HUES48 (cell line): ENCODE results near the gene CDH13.
A peak's percentile ranks its signal among the peaks of the same experiment; 100 is the strongest.

Source experiments
- H3K27ac ChIP-seq: one replicate; pipeline ENCODE4 v1.7.0; 2013; ENCODE audit warnings: low read depth, low read length, inconsistent platforms
- H3K27me3 ChIP-seq: 2 replicates; pipeline ENCODE4 v1.6.1; 2013; ENCODE audit warnings: mild to moderate bottlenecking, low read length; ENCODE audit not compliant: control insufficient read depth, insufficient read depth
- H3K36me3 ChIP-seq: 2 replicates; pipeline ENCODE4 v1.6.1; 2013; ENCODE audit warnings: low read length; ENCODE audit not compliant: control insufficient read depth, insufficient read depth
- H3K4me1 ChIP-seq: 2 replicates; pipeline ENCODE4 v1.6.1; 2013; ENCODE audit warnings: mild to moderate bottlenecking, low read length; ENCODE audit not compliant: control insufficient read depth, insufficient read depth
- H3K4me3 ChIP-seq: 2 replicates; pipeline ENCODE4 v1.5.1; 2013; ENCODE audit warnings: mild to moderate bottlenecking, low read depth, low read length
- H3K9ac ChIP-seq: 2 replicates; pipeline ENCODE4 v1.6.1; 2013; ENCODE audit warnings: mild to moderate bottlenecking, low read depth, low read length, moderate library complexity
- H3K9me3 ChIP-seq: 2 replicates; pipeline ENCODE4 v1.6.1; 2013; ENCODE audit warnings: low read length; ENCODE audit not compliant: control insufficient read depth, insufficient read depth

Gene CDH13

GRCh38 chr16:83588070-83588469 lies 961.3 kb downstream of the CDH13 start:
- no peaks in the 10 kb centered on the region for H3K9me3 ChIP-seq
- H3K27ac ChIP-seq, result no peak overlapping the region
- no peak overlapping the region for H3K4me3 ChIP-seq
- peaks cover 6% of the 10 kb centered on the region; the same call in 1 of the 2 replicates for H3K4me1 ChIP-seq
- H3K27me3 ChIP-seq, result peaks cover 4% of the 10 kb centered on the region
- no peaks in the 10 kb centered on the region for H3K36me3 ChIP-seq
- H3K9ac ChIP-seq, result no peak overlapping the region

GRCh38 chr16:83589576-83589975 lies 962.8 kb downstream of the CDH13 start:
- no peak overlapping the region for H3K27ac ChIP-seq
- 0 out of 2 replicates have a peak, but pooled peaks cover 6% of the 10 kb centered on the region for H3K4me1 ChIP-seq
- peaks cover under 1% of the 10 kb centered on the region for H3K27me3 ChIP-seq
- H3K9me3 ChIP-seq, result no peaks in the 10 kb centered on the region
- H3K36me3 ChIP-seq, result no peaks in the 10 kb centered on the region
- H3K9ac ChIP-seq, result no peak overlapping the region
- H3K4me3 ChIP-seq, result no peak overlapping the region

- no peaks in the 10 kb centered on the region for H3K9me3 ChIP-seq
- H3K36me3 ChIP-seq, result no peaks in the 10 kb centered on the region
- H3K27me3 ChIP-seq, result no peaks in the 10 kb centered on the region; the same call in 1 of the 2 replicates
- H3K4me1 ChIP-seq, result no peaks in the 10 kb centered on the region
- no peak overlapping the region for H3K9ac ChIP-seq
- no peak overlapping the region for H3K27ac ChIP-seq
- no peak overlapping the region for H3K4me3 ChIP-seq
These were observed 966.0 kb downstream of the CDH13 start for GRCh38 chr16:83592778-83593177.

- H3K4me3 ChIP-seq, result no peak overlapping the region
- H3K36me3 ChIP-seq, result no peaks in the 10 kb centered on the region
- H3K27me3 ChIP-seq, result peaks cover 5% of the 10 kb centered on the region; the same call in 1 of the 2 replicates
- H3K4me1 ChIP-seq, result peaks cover 25% of the 10 kb centered on the region
- H3K27ac ChIP-seq, result no peak overlapping the region
- no peak overlapping the region for H3K9ac ChIP-seq
- H3K9me3 ChIP-seq, result no peaks in the 10 kb centered on the region
These were observed 973.2 kb downstream of the CDH13 start for GRCh38 chr16:83599789-83600462.

- Histone ChIP-seq H3K27ac (peak overlapping the region; percentile 88), H3K36me3 (no peaks in the 10 kb centered on the region), H3K27me3 (peaks cover 5% of the 10 kb centered on the region; the same call in 1 of the 2 replicates), H3K4me1 (peaks cover 25% of the 10 kb centered on the region), H3K4me3 (peak overlapping the region; percentile 18), H3K9me3 (no peaks in the 10 kb centered on the region), H3K9ac (peak overlapping the region; percentile 37; the same call in 1 of the 2 replicates)
These were observed 976.3 kb downstream of the CDH13 start for GRCh38 chr16:83602761-83603722.

GRCh38 chr16:83603723-83604570 lies 977.2 kb downstream of the CDH13 start:
- H3K27ac ChIP-seq, result peak overlapping the region; percentile 88
- peaks cover 5% of the 10 kb centered on the region; the same call in 1 of the 2 replicates for H3K27me3 ChIP-seq
- peaks cover 25% of the 10 kb centered on the region for H3K4me1 ChIP-seq

GRCh38 chr16:83606486-83607030 lies 979.8 kb downstream of the CDH13 start:
- H3K27me3 ChIP-seq, result no peaks in the 10 kb centered on the region
- no peak overlapping the region for H3K4me3 ChIP-seq
- H3K9ac ChIP-seq, result no peak overlapping the region
- peaks cover 23% of the 10 kb centered on the region for H3K4me1 ChIP-seq
- no peak overlapping the region for H3K27ac ChIP-seq
- H3K36me3 ChIP-seq, result no peaks in the 10 kb centered on the region
- H3K9me3 ChIP-seq, result no peaks in the 10 kb centered on the region

More at GRCh38 chr16:83603723-83604570, 977.2 kb downstream of the CDH13 start:
- H3K36me3 ChIP-seq, result no peaks in the 10 kb centered on the region
- no peak overlapping the region for H3K4me3 ChIP-seq
- H3K9me3 ChIP-seq, result no peaks in the 10 kb centered on the region
- H3K9ac ChIP-seq, result no peak overlapping the region

GRCh38 chr16:83609178-83609577 lies 982.4 kb downstream of the CDH13 start:
- peaks cover under 1% of the 10 kb centered on the region; the same call in 1 of the 2 replicates for H3K4me1 ChIP-seq
- H3K27ac ChIP-seq, result no peak overlapping the region
- no peak overlapping the region for H3K4me3 ChIP-seq
- no peaks in the 10 kb centered on the region for H3K36me3 ChIP-seq
- no peaks in the 10 kb centered on the region; the same call in 1 of the 2 replicates for H3K9me3 ChIP-seq
- H3K9ac ChIP-seq, result no peak overlapping the region
- no peaks in the 10 kb centered on the region for H3K27me3 ChIP-seq

GRCh38 chr16:83615141-83615952 lies 988.6 kb downstream of the CDH13 start:
- Histone ChIP-seq H3K4me3 (no peak overlapping the region), H3K27ac (no peak overlapping the region), H3K9ac (no peak overlapping the region), H3K4me1 (no peaks in the 10 kb centered on the region), H3K27me3 (no peaks in the 10 kb centered on the region), H3K36me3 (no peaks in the 10 kb centered on the region), H3K9me3 (no peaks in the 10 kb centered on the region; the same call in 1 of the 2 replicates)
